Dermis microvascular lymphatic vessel endothelial cell (primary cell): Measurements from ENCODE around the gene WWTR1. TPM values are rescaled to one million over a fixed set of nuclear protein-coding genes. Genes with fewer than 3 reads are reported as not detected.
A peak's percentile ranks its signal among the peaks of the same experiment; 100 is the strongest.

Experiments
- DNase-seq, 2 donors: peaks; one replicate each; pipeline versions ENCODE4 v3.0.0 to v3.0.0-alpha.2; 2010; ENCODE audit warnings: low read depth in 2 of 2
- total RNA-seq: library from RNA; depleted of rRNA; stranded (reverse); fragments of >200 nt; gene quantifications from 2 replicates; pipeline ENCODE4 v1.2.1, GENCODE V29; 2014

Gene WWTR1
- total RNA-seq, 1 donor from 2014 or later = 94.6 TPM

DNA sequence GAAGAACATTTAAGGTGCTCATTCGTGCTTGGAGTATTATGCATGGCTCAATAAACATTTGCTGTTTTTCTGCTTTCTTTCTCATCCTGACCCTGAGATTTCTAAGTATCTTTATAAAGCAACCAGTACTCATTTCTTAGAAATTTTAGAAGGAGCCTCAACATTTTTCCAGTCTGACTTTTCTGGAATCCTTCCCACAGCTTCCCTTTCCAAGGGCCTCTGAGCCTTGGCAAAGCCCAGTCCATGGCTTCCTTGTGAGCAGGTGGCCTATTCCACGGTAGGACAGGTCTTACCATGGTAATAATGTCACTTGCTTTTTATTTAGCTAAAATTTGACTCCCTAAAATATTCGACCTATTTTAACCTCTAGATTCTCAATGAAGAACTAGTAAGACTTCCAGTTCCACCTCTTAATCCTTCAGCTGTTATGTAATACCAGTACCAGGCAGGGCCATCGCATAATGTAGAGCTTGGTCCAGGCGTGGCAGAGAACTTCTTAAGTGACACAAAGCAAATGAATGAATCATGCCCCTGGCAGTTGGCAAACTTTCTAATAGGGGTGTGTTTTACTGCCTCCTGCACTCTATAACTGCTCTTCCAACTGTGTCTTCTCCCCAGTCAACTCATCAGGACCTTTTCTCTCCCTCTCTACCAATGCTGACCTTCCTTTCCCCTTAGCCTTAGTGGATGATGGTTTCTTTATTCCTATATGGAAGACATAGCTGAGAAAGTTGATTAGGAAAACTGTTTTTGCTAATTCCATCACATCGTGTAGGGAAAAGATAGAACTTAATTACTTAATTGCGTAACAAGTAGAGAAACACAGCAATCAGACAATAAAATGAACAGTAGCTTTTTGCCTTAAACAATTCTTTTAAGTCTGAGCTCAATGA lies 184.2 kb downstream of the WWTR1 start:
- peak in 1 of 2 donors; percentile 33 for DNase-seq

DNA sequence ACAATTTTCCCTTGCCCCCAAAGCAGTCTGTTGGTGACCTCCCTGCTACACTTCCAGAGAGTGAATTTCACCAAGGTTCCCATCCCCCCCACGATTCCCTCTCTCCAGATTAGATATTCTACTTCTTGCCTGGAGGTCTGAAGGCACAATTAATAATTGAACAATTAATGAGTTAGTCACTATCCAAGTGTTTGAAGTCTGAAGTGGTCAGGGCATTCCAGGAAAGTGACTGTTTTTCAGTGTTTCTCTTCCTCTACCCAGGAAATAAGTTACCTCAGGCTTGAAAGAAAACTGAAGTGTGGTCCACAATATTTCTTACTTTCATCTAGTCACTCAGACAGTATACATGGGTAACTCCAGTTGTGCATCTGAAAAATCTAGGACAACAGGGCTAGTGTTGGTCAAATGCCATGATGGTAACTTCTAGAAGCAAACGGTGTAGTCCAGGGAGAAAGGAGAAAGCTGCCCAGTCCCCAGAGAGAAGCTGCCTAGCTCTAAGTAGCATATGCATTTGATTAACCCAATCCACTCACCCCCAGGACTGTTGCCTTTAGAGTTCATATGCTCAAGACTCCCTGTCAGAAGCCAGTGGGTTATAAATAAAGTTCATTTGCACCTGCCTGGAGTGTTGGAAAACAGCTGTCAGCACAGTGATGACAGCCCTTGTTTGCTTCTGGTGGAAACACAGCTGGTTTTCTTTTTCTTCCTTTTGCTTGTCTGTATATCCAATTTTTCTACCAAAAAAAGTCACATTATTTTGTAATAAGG lies 185.6 kb downstream of the WWTR1 start:
- DNase-seq = no peak

DNA sequence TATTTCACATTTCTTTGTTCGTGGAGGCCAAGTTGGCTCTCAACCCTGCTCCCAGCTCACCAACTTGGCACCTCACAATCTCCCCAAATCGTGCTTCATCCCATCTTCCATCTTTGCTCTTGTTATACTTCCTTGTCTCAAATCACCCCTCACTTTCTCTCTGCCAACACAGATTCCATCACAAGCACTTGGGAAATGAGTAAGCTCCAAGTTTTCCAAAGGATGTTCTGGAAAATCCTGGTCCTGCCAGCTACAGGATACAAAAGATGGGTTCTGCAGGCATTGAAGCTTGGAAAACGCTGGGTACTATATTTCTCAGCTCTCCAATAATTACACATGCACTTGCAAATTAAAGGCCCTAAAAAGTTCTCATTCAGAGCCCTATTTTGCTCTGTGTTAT lies 187.4 kb downstream of the WWTR1 start:
- peak in 1 of 2 donors; percentile 14 for DNase-seq

DNA sequence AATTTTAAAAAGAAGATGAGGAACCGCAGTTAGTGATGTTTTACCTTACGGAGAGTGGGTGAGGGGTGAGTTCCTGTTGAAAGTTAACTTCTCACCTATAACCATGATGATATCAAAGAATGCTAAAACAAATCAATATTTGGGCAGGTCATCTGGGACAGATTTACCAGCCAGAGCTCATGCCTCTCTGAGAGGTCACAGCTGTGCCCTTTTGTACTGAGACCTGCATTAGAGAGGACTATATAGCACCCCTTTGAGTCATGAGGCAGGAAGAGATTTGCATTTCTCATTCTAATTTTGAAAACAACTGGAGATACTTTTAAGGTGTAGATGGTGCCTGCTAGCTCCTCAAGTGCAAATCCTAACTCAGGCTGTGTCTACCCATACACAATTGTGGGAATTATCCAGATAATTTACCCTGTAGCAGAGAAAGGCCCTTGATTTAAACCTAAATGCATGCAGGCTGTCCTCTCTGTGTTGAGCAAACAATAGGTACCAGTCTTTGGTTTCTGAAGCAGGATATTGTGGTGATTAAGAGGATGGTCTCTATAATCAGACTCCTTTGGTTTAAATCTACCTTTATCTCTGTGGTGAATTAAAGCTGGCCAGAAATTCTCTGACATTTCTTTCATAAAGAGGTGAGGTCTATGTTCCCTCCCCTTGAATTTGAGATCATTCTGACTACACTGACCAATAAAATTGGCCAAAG lies 189.2 kb downstream of the WWTR1 start:
- no peak for DNase-seq

Other genes with a start within 250 kb of the WWTR1 start
- not detected in 2 replicates for gene TM4SF4, start 183.3 kb downstream of the WWTR1 start, total RNA-seq
- 22.4 and 23.1 TPM in 2 replicates for gene COMMD2, start 94.5 kb upstream of the WWTR1 start, total RNA-seq
- gene ANKUB1, start 134.5 kb upstream of the WWTR1 start, total RNA-seq = under 0.01 TPM in 1 of 2 replicates, not detected in the other
- 45.3 and 51.3 TPM in 2 replicates for gene RNF13, start 155.2 kb upstream of the WWTR1 start, total RNA-seq